K562 (cell line): Measurements from ENCODE around the gene GOLGA8B. TPM values are rescaled to one million over a fixed set of nuclear protein-coding genes. Genes with fewer than 3 reads are reported as not detected.

Experiments
- ATAC-seq: fragments of 200-7000 bp; cut with Tn5 transposase; 3 replicates; pipeline ENCODE4 v1.9.1; 2020; ENCODE audit warnings: moderate library complexity
- BruUV-seq: library from RNA; stranded (reverse); fragments of 400-500 nt; replicated peaks from 2 replicates; lab custom pipeline; 2021; lab: Mats Ljungman, UMichigan
- CTCF ChIA-PET: fragments of 300-600 bp; formaldehyde crosslinking; extraction: SDS; loops from one replicate; lab custom pipeline; 2021; ENCODE audit warnings: low intra/inter-chr PET ratio; lab: Yijun Ruan, JAX
- POLR2A ChIA-PET: fragments of 300-600, 350-650 bp; sonication (Branson Sonifier 250); formaldehyde crosslinking; extraction: SDS; loops from one replicate; lab custom pipeline; 2021; ENCODE audit warnings: antibody characterized with exemption, inconsistent platforms; lab: Yijun Ruan, JAX
- DNase-seq, 4 experiments: peaks; one replicate each; pipeline versions ENCODE4 v3.0.0 to v3.0.0-alpha.2; 2011 to 2018; ENCODE audit warnings: low spot score in 3 of 4, mixed read lengths in 3 of 4; ENCODE audit errors: extremely low read depth in 1 of 4
- FAIRE-seq: peaks from 2 replicates; lab custom pipeline; 2011; peaks lifted over from hg19 to GRCh38; lab: Jason Lieb, UNC
- H2AFZ ChIP-seq: 2 replicates; pipeline ENCODE4 v1.6.0; 2011; ENCODE audit warnings: low read depth, low read length, control low read depth, inconsistent platforms
- H3K27ac ChIP-seq: fragments of 200-600 bp; 3 replicates; pipeline ENCODE4 v1.8.0; 2011; ENCODE audit warnings: low read depth, mild to moderate bottlenecking, control low read depth, inconsistent platforms, low read length, moderate library complexity, mixed read lengths; ENCODE audit errors: extremely low read depth
- H3K27me3 ChIP-seq, 2 experiments: fragments of 300-600 bp in 1 of 2; 2 replicates in 1 of 2; 3 replicates in 1 of 2; pipeline versions ENCODE4 v1.6.0 to v1.8.0; 2011; ENCODE audit warnings: inconsistent platforms in 2 of 2, low read length in 2 of 2, mild to moderate bottlenecking in 1 of 2, mixed read lengths in 1 of 2, moderate library complexity in 1 of 2; ENCODE audit not compliant: control insufficient read depth in 2 of 2, insufficient read depth in 2 of 2
- H3K36me3 ChIP-seq: fragments of 300-600 bp; 3 replicates; pipeline ENCODE4 v1.8.0; 2011; ENCODE audit warnings: mild to moderate bottlenecking, low read length, inconsistent platforms; ENCODE audit not compliant: control insufficient read depth, insufficient read depth
- H3K4me1 ChIP-seq, 2 experiments: fragments of 200-600 bp in 1 of 2; replicated peaks in 1 of 2; 2 replicates in 1 of 2; 3 replicates in 1 of 2; pipeline versions ENCODE4 v1.5.1 to v1.8.0; 2011; ENCODE audit warnings: inconsistent platforms in 2 of 2, low read length in 2 of 2, mild to moderate bottlenecking in 1 of 2, mixed read lengths in 1 of 2, moderate library complexity in 1 of 2; ENCODE audit not compliant: control insufficient read depth in 2 of 2, insufficient read depth in 2 of 2
- H3K4me2 ChIP-seq: 2 replicates; pipeline ENCODE4 v1.6.1; 2011; ENCODE audit warnings: low read length, control low read depth, inconsistent platforms, mixed read lengths; ENCODE audit not compliant: insufficient read depth
- H3K4me3 ChIP-seq: fragments of 200-600 bp; sonication (generic), shearing (Covaris generic); 2 replicates; pipeline ENCODE4 v1.5.1; 2016; ENCODE audit warnings: control low read depth, inconsistent platforms
- H3K79me2 ChIP-seq: fragments of 200-600 bp; 3 replicates; pipeline ENCODE4 v1.8.0; 2011; ENCODE audit warnings: low read length, inconsistent platforms; ENCODE audit not compliant: control insufficient read depth, insufficient read depth
- H3K9ac ChIP-seq, 2 experiments: 2 replicates each; pipeline versions ENCODE4 v1.6.0 to v1.6.1; 2011; ENCODE audit warnings: low read depth in 2 of 2, low read length in 2 of 2, control low read depth in 1 of 2, inconsistent platforms in 1 of 2, mild to moderate bottlenecking in 1 of 2, mixed read lengths in 1 of 2; ENCODE audit not compliant: insufficient read depth in 1 of 2
- H3K9me1 ChIP-seq: one replicate; pipeline ENCODE4 v1.6.0; 2011; ENCODE audit warnings: inconsistent platforms, mild to moderate bottlenecking, low read length, moderate library complexity; ENCODE audit not compliant: control insufficient read depth, insufficient read depth
- H3K9me3 ChIP-seq: replicated peaks from 2 replicates; pipeline ENCODE4 v1.5.1; 2011; ENCODE audit warnings: low read depth, low read length, inconsistent platforms; ENCODE audit not compliant: control insufficient read depth, insufficient read depth
- H4K20me1 ChIP-seq: replicated peaks from 2 replicates; pipeline ENCODE4 v1.6.1; 2011; ENCODE audit warnings: low read length, inconsistent platforms, mixed read lengths; ENCODE audit not compliant: control insufficient read depth, insufficient read depth
- MLLT1 ChIP-seq, 2 experiments: fragments of 450-650 bp; IDR thresholded peaks; 2 replicates each; pipeline ENCODE4 v1.6.1; 2016
- MYNN ChIP-seq, 2 experiments: sonication (generic); formaldehyde crosslinking in 1 of 2; IDR thresholded peaks; 2 replicates each; pipeline versions ENCODE4 v1.5.0 to v1.6.1; 2016 to 2020; ENCODE audit warnings: antibody characterized with exemption in 1 of 2, missing genetic modification reagents in 1 of 2
- THRB ChIP-seq: fragments of 450-650 bp; formaldehyde crosslinking; conservative IDR thresholded peaks from 2 replicates; pipeline ENCODE4 v1.4.0; 2022; ENCODE audit warnings: mild to moderate bottlenecking, missing genetic modification characterization
- WGBS: fragments of 100-300 bp; shearing (Covaris generic); methylation state at CpG from one replicate; pipeline ENCODE4 v1.1.6; 2016; ENCODE audit warnings: low coverage, mixed read lengths; ENCODE audit not compliant: insufficient coverage; ENCODE audit errors: missing lambda C conversion rate; 5-methylcytosine and 5-hydroxymethylcytosine counted together
- in situ Hi-C: fragments of 300-500 bp; cut with MboI; formaldehyde crosslinking; loops from 4 replicates; pipeline ENCODE4 v1.15.0; 2018; ENCODE audit warnings: inconsistent platforms, mixed read lengths
- intact Hi-C: fragments of 100-400 bp; cut with micrococcal nuclease; formaldehyde crosslinking; loops from 2 replicates; pipeline ENCODE4 v1.14.2; 2022
- polyA plus RNA-seq, 8 experiments: library from polyadenylated mRNA; depleted of rRNA in 4 of 8; stranded (reverse) in 5 of 8; unstranded in 3 of 8; fragments of >200 nt; fragmentation: Nextera tagmentation in 2 of 8; fragmentation: Illumina TruSeq in 1 of 8; extraction: Ambion mirVana in 2 of 8; extraction: Trizol in 1 of 8; gene quantifications; 2 replicates each; pipeline versions ENCODE4 v1.2.1 to v1.2.3, GENCODE V29; 2011 to 2014; ENCODE audit warnings: inconsistent platforms in 1 of 8, missing spikeins in 1 of 8
- total RNA-seq, 7 experiments: library from RNA; depleted of rRNA in 6 of 7; stranded (reverse); fragments of >200 nt in 6 of 7; fragmentation: Illumina TruSeq in 2 of 7; extraction: Trizol in 2 of 7; gene quantifications; 2 replicates each; pipeline versions ENCODE4 v1.2.1 to v1.2.3, GENCODE V29; 2011 to 2021; ENCODE audit warnings: low replicate concordance in 1 of 7
- TF ChIP-seq, protein P1 (sequence below): fragments of 450-650 bp; IDR thresholded peaks from 2 replicates; pipeline ENCODE4 v1.6.1; 2017; ENCODE audit warnings: antibody characterized with exemption
- TF ChIP-seq, protein P2 (sequence below), 2 experiments: fragments of 450-650 bp in 1 of 2; sonication (generic) in 1 of 2; formaldehyde crosslinking in 1 of 2; IDR thresholded peaks; 2 replicates each; pipeline versions ENCODE4 v1.7.1 to v1.9.0; 2016 to 2022; ENCODE audit warnings: inconsistent platforms in 1 of 2, mild to moderate bottlenecking in 1 of 2, missing genetic modification reagents in 1 of 2

Gene GOLGA8B
- total and polyA plus RNA-seq, 9 of the 15 experiments (the other 6 are each of a cell fraction or from before 2014, with no cell fraction given), result 7.9 to 236 (median 54.1) TPM

DNA sequence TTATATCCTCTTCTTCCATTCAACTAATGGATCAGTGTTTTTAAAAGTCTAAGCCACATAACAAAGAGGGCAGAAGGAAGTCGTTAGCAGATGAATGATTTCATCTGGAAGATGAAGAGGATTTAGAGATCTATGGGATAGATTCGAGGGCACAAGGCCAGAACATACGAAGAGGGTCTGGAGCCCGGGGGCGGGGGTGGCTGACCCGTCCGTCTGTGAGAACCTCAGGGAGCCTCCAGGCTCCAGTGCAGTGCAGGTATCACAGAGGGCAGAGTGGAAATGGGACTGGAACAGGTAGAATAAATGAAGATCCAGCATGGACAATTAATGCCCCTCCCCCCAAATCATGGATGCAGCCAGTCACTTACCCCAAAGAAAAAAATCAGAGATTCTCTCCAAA is 1.5 kb upstream of the GOLGA8B start:
- H3K9ac ChIP-seq, result no peak overlapping the region
- ChIA-PET POLR2A (interaction anchor here (0.8 kb wide), 1 partner anchor 219 kb away, joined by 3 read pairs; no protein-coding TSS in a partner anchor), CTCF (no interaction called here)
- ATAC-seq, result no peak
- H3K4me1 ChIP-seq, result peaks cover 0 to 39% of the 10 kb centered on the region in 2 experiments; a peak in 4 of 5 replicates
- peaks cover 27% of the 10 kb centered on the region for H3K79me2 ChIP-seq
- H3K4me3 ChIP-seq, result no peak overlapping the region
- H4K20me1 ChIP-seq, result peaks cover 6% of the 10 kb centered on the region; the same call in 1 of the 2 replicates
- WGBS, result 69% methylated on average over 7 of the region's 7 CpGs
- H3K27me3 ChIP-seq, result no peaks in the 10 kb centered on the region
- H3K4me2 ChIP-seq, result no peak overlapping the region
- no peak for DNase-seq
- no peak for FAIRE-seq
- intact Hi-C loops (loop anchor here (5.0 to 10.0 kb wide), 4 partner anchors 60 to 370 kb away; partner anchors contain the start of genes GOLGA8A, KATNBL1 and LPCAT4), in situ Hi-C loops (loop anchor here (10.0 kb wide), 1 partner anchor 60 kb away; no protein-coding TSS in a partner anchor)
- H3K27ac ChIP-seq, result no peak overlapping the region
- H3K9me3 ChIP-seq, result no peaks in the 10 kb centered on the region
- 0 out of 3 replicates have a peak, but pooled peaks cover 3% of the 10 kb centered on the region for H3K36me3 ChIP-seq
- H3K9me1 ChIP-seq, result no peaks in the 10 kb centered on the region
- no TSS peak for BruUV-seq
- H2AFZ ChIP-seq, result no peak overlapping the region
- no peak for TF ChIP-seq THRB (CRISPR knock-in tag)
- TF ChIP-seq MLLT1 (IDR thresholded peaks at IDR 0.05), result no peak
- TF ChIP-seq, protein P1, sequence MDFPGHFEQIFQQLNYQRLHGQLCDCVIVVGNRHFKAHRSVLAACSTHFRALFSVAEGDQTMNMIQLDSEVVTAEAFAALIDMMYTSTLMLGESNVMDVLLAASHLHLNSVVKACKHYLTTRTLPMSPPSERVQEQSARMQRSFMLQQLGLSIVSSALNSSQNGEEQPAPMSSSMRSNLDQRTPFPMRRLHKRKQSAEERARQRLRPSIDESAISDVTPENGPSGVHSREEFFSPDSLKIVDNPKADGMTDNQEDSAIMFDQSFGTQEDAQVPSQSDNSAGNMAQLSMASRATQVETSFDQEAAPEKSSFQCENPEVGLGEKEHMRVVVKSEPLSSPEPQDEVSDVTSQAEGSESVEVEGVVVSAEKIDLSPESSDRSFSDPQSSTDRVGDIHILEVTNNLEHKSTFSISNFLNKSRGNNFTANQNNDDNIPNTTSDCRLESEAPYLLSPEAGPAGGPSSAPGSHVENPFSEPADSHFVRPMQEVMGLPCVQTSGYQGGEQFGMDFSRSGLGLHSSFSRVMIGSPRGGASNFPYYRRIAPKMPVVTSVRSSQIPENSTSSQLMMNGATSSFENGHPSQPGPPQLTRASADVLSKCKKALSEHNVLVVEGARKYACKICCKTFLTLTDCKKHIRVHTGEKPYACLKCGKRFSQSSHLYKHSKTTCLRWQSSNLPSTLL, result no peak
- TF ChIP-seq, protein P2, sequence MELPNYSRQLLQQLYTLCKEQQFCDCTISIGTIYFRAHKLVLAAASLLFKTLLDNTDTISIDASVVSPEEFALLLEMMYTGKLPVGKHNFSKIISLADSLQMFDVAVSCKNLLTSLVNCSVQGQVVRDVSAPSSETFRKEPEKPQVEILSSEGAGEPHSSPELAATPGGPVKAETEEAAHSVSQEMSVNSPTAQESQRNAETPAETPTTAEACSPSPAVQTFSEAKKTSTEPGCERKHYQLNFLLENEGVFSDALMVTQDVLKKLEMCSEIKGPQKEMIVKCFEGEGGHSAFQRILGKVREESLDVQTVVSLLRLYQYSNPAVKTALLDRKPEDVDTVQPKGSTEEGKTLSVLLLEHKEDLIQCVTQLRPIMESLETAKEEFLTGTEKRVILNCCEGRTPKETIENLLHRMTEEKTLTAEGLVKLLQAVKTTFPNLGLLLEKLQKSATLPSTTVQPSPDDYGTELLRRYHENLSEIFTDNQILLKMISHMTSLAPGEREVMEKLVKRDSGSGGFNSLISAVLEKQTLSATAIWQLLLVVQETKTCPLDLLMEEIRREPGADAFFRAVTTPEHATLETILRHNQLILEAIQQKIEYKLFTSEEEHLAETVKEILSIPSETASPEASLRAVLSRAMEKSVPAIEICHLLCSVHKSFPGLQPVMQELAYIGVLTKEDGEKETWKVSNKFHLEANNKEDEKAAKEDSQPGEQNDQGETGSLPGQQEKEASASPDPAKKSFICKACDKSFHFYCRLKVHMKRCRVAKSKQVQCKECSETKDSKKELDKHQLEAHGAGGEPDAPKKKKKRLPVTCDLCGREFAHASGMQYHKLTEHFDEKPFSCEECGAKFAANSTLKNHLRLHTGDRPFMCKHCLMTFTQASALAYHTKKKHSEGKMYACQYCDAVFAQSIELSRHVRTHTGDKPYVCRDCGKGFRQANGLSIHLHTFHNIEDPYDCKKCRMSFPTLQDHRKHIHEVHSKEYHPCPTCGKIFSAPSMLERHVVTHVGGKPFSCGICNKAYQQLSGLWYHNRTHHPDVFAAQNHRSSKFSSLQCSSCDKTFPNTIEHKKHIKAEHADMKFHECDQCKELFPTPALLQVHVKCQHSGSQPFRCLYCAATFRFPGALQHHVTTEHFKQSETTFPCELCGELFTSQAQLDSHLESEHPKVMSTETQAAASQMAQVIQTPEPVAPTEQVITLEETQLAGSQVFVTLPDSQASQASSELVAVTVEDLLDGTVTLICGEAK (IDR thresholded peaks at IDR 0.05), result no peak
- TF ChIP-seq, protein P2 (CRISPR knock-in tag; IDR thresholded peaks at IDR 0.05), result no peak
- TF ChIP-seq MYNN (IDR thresholded peaks at IDR 0.05), result no peak
- TF ChIP-seq MYNN (CRISPR knock-in tag; IDR thresholded peaks at IDR 0.05), result no peak
